LNCaP clone FGC (cell line): ENCODE measurements around the gene SIRT6.
A peak's percentile ranks its signal among the peaks of the same experiment; 100 is the strongest.

Experiments used
- DNase-seq: peaks from one replicate; pipeline ENCODE4 v3.0.0-alpha.2; 2011; ENCODE audit warnings: low read depth
- H3K4me3 ChIP-seq: 2 replicates; pipeline ENCODE4 v1.5.1; 2011; ENCODE audit warnings: mild to moderate bottlenecking, low read depth, low read length, control low read depth
- TF ChIP-seq, protein P1 (sequence below): IDR thresholded peaks from 2 replicates; pipeline ENCODE4 v1.5.1; 2012; ENCODE audit warnings: mild to moderate bottlenecking; ENCODE audit not compliant: control insufficient read depth, insufficient read depth; ENCODE audit errors: extremely low read depth

Gene SIRT6

DNA sequence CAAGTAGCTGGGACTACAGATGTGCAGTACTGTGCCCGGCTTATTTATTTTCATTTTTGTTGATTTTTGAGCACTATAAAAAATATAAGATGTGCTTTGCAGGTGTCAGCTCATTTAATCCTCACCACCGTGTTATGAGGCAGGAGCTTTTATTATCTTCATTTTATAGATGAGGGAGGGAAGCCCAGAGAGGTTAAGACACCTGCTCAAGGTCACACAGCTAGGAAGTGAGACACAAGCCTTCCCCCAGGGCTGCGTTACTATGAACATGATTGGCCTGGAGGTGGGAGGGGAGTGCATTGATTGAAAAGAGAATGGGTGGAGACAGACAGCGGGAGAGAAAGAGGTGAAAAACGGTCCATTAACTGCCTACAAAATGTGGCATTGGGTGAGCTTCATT lies 7.3 kb upstream of the SIRT6 start:
- TF ChIP-seq, protein P1, sequence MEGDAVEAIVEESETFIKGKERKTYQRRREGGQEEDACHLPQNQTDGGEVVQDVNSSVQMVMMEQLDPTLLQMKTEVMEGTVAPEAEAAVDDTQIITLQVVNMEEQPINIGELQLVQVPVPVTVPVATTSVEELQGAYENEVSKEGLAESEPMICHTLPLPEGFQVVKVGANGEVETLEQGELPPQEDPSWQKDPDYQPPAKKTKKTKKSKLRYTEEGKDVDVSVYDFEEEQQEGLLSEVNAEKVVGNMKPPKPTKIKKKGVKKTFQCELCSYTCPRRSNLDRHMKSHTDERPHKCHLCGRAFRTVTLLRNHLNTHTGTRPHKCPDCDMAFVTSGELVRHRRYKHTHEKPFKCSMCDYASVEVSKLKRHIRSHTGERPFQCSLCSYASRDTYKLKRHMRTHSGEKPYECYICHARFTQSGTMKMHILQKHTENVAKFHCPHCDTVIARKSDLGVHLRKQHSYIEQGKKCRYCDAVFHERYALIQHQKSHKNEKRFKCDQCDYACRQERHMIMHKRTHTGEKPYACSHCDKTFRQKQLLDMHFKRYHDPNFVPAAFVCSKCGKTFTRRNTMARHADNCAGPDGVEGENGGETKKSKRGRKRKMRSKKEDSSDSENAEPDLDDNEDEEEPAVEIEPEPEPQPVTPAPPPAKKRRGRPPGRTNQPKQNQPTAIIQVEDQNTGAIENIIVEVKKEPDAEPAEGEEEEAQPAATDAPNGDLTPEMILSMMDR: no peak
- H3K4me3 ChIP-seq: no peak overlapping the region
- no peak for DNase-seq

DNA sequence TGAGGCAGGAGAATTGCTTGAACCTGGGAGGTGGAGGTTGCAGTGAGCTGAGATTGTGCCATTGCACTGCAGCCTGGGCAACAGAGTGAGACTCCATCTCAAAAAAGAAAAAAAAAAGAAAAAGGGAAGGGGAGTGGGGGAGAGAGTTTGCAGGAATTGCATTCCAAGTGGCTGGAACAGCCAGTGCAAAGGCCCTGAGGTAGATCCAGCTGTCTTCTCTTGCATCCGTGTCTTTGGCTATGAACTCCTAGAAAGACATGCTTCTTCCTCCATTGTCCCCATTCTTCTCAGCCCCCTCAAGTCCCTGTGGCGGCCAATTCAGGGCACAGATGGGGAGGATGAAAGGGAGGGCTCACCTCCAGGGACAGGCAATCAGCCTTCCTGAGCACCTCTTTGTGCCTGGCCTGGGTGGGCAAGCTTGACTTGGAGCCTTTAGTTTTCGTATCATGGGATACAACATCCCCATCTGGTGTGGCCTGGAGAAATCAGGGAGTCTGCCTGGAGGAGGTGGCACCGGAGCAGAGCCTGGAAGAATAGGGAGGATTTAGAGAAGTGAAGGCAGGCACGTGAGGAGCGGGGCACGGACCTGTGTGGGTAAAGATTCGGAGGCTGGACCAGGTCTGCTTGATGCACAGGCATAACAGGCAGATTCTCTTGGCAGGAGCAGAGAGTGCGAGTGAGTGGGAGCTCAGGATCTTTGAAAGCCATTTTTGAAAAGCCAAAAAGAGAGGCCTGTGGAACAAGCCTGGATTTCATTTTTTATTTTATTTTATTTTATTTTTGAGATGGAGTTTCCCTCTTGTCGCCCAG lies 5.2 kb upstream of the SIRT6 start:
- no peak for DNase-seq
- no peak overlapping the region for H3K4me3 ChIP-seq
- TF ChIP-seq, protein P1: no peak

DNA sequence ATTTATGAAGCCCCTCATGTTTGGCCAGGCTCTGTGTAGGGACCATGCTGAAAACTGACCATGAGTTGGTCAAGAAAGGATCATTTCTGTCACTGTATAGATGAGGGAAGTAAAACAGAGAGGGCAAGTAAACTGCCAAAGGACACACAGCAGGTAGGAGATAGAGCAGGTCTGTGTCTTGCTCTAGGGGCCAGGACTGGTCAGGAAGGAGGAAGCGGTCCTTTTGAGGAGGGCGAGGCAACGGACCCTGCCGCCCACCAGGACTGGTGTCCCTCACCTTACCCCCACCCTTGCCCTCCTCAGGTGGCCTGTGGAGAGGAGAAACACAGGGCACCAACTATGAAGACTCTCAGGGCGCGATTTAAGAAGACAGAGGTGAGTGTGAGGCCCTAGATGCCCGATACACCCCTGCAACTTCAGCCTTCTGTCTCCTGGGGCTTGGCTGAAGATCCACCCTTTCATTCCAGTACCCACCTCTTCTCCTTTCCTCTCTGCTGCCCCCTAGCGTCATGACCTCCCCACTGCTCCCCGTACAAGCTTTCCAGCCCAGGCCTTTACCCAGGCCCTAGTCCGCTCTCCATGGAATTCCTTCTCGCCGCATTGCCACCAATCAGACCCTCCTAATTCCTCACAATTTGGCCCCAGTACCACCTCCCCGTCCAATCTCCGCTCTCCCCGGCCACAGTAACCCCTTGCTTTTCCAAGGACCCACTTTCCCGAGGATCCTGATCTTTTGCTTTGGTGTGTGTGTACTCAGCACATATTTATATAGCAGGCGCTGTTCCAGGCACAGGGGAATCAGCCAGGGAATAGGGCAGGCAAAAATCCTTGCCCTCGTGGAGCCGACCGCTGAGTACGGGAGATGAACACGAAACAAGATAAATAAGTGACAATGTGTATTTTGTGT lies 4.0 kb upstream of the SIRT6 start:
- no peak overlapping the region for H3K4me3 ChIP-seq
- TF ChIP-seq, protein P1: peak; percentile 83

DNA sequence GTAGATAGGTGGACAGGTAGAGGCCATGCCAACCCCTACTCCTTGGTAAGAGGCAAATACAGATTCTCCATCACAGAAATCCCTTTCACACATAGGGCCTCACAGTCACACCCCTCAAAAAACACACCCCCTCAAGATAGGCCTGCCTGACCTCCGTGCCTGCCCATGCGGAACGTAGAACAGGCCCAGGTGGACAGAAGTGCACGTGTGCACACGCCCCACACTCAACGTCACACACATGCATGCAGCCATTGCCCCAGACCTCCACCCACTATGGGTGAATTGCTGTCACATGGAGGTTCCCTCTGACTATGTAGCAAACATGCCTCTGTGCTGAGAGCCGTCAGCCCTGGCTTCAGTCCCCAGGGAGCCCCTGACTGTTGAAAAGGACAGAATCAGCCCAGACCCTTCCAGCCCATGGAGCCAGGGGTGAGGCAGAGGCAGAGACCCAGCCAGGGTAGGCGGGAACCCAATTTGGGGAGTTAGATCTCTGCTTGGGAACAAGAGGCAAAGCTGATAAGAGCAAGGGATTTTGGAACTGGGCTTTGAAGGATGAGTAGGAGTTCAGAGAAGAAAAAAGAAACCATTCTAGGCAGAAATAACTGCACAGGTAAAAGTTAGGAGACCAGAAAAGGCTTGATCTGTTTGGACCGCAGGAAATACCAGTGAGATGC lies 3.2 kb upstream of the SIRT6 start:
- DNase-seq: no peak
- H3K4me3 ChIP-seq: no peak overlapping the region
- TF ChIP-seq, protein P1: no peak

More for the DNA sequence above, 4.0 kb upstream of the SIRT6 start:
- no peak for DNase-seq

DNA sequence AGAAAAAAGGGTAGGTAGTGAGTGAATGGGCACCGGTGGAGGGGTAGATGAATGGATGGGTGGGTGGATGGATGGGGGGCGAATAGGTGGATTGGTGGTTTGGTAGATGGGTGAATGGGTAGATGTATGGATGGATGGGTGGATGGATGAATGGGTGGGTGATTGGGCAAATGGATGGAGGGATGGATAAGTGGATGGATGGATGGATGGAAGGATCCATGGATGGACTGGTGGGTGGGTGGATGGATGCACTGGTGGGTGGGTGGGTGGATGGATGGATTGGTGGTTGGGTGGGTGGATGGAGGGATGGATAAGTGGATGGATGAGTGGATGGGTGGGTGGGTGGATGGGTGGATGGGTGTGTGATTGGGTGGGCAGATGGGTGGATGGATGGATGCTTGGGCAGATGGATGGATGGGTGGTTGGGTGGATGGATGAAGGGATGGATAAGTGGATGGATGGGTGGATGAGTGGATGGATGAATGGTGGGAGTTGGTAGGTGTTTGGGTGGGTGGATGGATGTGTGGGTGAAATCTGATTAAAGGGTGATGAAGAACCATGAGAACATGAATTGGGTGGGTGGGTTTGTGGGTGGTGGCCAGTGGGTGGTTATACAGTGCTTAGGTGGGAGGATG lies 2.5 kb upstream of the SIRT6 start:
- TF ChIP-seq, protein P1: no peak
- no peak overlapping the region for H3K4me3 ChIP-seq
- DNase-seq: no peak

DNA sequence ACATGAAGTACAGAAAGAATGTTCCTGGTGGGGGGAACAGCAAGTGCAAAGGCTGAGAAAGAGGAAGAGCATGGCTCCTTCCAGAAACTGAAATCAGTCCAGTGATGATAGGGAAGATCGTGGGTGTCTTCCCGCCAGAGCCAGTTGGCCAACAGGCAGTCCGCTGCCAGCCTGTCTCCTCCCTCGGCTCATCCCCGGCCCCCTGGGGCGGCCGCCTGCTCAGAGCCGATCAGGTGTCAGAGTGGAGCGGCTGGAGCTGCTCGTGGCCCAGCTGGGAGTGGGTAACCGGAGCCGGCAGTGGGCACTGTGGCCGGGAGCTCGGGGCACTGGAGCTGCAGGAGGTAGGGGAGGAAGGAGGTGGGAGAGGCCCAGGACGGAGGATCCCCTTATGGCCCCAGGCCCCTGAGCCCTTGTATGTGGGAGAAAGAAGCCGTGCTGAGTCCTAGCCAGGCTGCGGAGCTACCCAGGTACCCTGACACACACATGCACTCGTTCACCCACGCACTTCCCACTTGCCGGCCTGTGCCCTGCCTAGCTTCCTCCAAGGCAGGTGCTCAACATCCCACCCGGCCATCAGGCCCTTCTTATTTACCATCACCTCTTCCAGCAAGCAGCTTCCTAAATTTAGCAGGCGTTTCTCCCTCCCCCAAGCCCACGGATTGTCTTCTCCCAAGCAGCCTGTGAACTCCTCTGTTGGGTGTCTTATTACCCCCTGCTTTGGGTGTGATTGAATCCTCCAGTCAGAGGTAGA lies 1.8 kb upstream of the SIRT6 start:
- no peak overlapping the region for H3K4me3 ChIP-seq
- DNase-seq: no peak
- TF ChIP-seq, protein P1: no peak
